ENCODE results near the gene NFATC1. TPM values are rescaled to one million over a fixed set of nuclear protein-coding genes. Genes with fewer than 3 reads are reported as not detected.
"Not testable (repeated sequence)": the region's sequence is repeated elsewhere in the genome, so short reads cannot be mapped to it uniquely, and the experiment has no call there.

The NFATC1 gene
- total RNA-seq, 4 donors from 2014 or later = 13.1 to 21.3 (median 16.2) TPM

- ATAC-seq = no peak
- TF ChIP-seq CTCF (IDR thresholded peaks at IDR 0.05) = no peak
- no peak for TF ChIP-seq POLR2A (IDR thresholded peaks at IDR 0.05)
- TF ChIP-seq POLR2AphosphoS5 (IDR thresholded peaks at IDR 0.05) = no peak
- TF ChIP-seq EP300 (IDR thresholded peaks at IDR 0.05) = no peak
- WGBS, 2 donors (ENCODE audit: low coverage in 1 of 2) = no CpG with 5 or more reads among the region's 20 CpGs
- no peaks in the 10 kb centered on the region for H3K27me3 ChIP-seq
- peaks cover 0 to 9% (median 0%) of the 10 kb centered on the region in 3 donors for H3K4me1 ChIP-seq
- H3K9me3 ChIP-seq = no peaks in the 10 kb centered on the region
- no peak overlapping the region for H3K27ac ChIP-seq
- peaks cover 0 to 66% of the 10 kb centered on the region in 2 donors for H3K36me3 ChIP-seq
- H3K4me3 ChIP-seq = no peak overlapping the region
These were observed 84.0 kb downstream of the NFATC1 start for GRCh38 chr18:79479761-79480161.

- ATAC-seq = no peak
- Histone ChIP-seq H3K27ac (no peak overlapping the region), H3K4me3 (no peak overlapping the region), H3K27me3 (no peaks in the 10 kb centered on the region), H3K36me3 (peaks cover 0 to 71% of the 10 kb centered on the region in 2 donors), H3K9me3 (no peaks in the 10 kb centered on the region), H3K4me1 (peaks cover 0 to 15% (median 2%) of the 10 kb centered on the region in 3 donors)
- TF ChIP-seq CTCF (IDR thresholded peaks at IDR 0.05) (no peak), EP300 (IDR thresholded peaks at IDR 0.05) (no peak), POLR2A (IDR thresholded peaks at IDR 0.05) (no peak), POLR2AphosphoS5 (IDR thresholded peaks at IDR 0.05) (no peak)
- 84 to 92% methylated on average over 5 to 7 of the region's 41 CpGs for WGBS, 2 donors (ENCODE audit: low coverage in 1 of 2)
These were observed 84.7 kb downstream of the NFATC1 start for GRCh38 chr18:79480171-79481045.

- 90% methylated on average over 2 of the region's 26 CpGs; no CpG with 5 or more reads in 1 of the 2 donors for WGBS, 2 donors (ENCODE audit: low coverage in 1 of 2)
- Histone ChIP-seq H3K4me3 (no peak overlapping the region), H3K4me1 (peaks cover 0 to 23% (median 3%) of the 10 kb centered on the region in 3 donors), H3K9me3 (no peaks in the 10 kb centered on the region), H3K27ac (no peak overlapping the region), H3K36me3 (peaks cover 0 to 70% of the 10 kb centered on the region in 2 donors), H3K27me3 (no peaks in the 10 kb centered on the region)
- ATAC-seq = no peak
- TF ChIP-seq POLR2AphosphoS5 (IDR thresholded peaks at IDR 0.05) (no peak), CTCF (IDR thresholded peaks at IDR 0.05) (no peak), POLR2A (IDR thresholded peaks at IDR 0.05) (no peak), EP300 (IDR thresholded peaks at IDR 0.05) (no peak)
These were observed 85.5 kb downstream of the NFATC1 start for GRCh38 chr18:79481046-79481790.

DNA sequence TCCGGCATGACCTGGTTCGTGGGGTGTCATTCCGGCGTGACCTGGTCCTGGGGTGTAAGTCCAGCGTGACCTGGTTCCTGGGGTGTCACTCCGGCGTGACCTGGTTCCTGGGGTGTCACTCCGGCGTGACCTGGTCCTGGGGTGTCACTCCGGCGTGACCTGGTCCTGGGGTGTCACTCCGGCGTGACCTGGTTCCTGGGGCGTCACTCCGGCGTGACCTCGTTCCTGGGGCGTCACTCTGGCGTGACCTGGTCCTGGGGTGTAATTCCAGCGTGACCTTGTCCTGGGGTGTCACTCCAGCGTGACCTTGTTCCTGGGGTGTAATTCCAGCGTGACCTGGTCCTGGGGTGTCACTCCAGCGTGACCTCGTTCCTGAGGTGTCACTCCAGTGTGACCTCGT, 87.7 kb downstream of the NFATC1 start:
- Histone ChIP-seq H3K36me3 (peaks cover 0 to 72% of the 10 kb centered on the region in 2 donors), H3K4me1 (peaks cover 0 to 25% (median 3%) of the 10 kb centered on the region in 3 donors)
- H3K9me3 ChIP-seq, H3K4me3 ChIP-seq, ATAC-seq, H3K27ac ChIP-seq, H3K27me3 ChIP-seq: not testable (repeated sequence)
- 92% methylated on average over 8 of the region's 25 CpGs; no CpG with 5 or more reads in 1 of the 2 donors for WGBS, 2 donors (ENCODE audit: low coverage in 1 of 2)

GRCh38 chr18:79483971-79484491, 88.3 kb downstream of the NFATC1 start:
- H3K27me3 ChIP-seq = no peaks in the 10 kb centered on the region
- H3K27ac ChIP-seq = no peak overlapping the region
- no peaks in the 10 kb centered on the region for H3K9me3 ChIP-seq
- TF ChIP-seq CTCF (IDR thresholded peaks at IDR 0.05) = no peak
- TF ChIP-seq EP300 (IDR thresholded peaks at IDR 0.05) = no peak
- TF ChIP-seq POLR2A (IDR thresholded peaks at IDR 0.05) = no peak
- no peak for TF ChIP-seq POLR2AphosphoS5 (IDR thresholded peaks at IDR 0.05)
- H3K4me1 ChIP-seq = peaks cover 0 to 25% (median 3%) of the 10 kb centered on the region in 3 donors
- H3K36me3 ChIP-seq = peaks cover 0 to 72% of the 10 kb centered on the region in 2 donors
- ATAC-seq = no peak
- no peak overlapping the region for H3K4me3 ChIP-seq
- WGBS, 2 donors (ENCODE audit: low coverage in 1 of 2) = 92 to 93% methylated on average over 3 to 6 of the region's 15 CpGs
